ENCODE measurements around the gene KLHL2. TPM values are rescaled to one million over a fixed set of nuclear protein-coding genes. Genes with fewer than 3 reads are reported as not detected.

KLHL2 gene
- total and polyA plus RNA-seq, 2 donors (not counting 3 experiments of a cell fraction or from before 2014, with no cell fraction given) = 9.9 to 22.1 TPM

DNA sequence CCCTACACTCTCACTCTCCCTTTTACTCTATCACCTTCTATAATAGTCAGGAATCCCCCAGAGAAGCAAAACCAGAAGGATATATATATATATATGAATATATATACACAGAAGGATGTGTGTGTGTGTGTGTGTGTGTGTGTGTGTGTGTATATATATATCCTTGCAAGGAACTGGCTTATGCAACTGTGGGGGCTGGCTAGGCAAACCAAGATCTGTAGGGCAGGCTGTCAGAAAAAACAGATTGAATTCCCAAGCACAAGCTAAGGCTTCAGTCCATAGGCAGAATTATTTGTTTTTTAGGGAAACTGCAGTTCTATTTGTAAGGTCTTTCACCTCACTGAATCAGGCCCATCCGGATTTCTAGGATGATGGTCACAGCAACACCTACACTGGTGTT is 13.0 kb upstream of the KLHL2 start:
- TF ChIP-seq, protein P1, sequence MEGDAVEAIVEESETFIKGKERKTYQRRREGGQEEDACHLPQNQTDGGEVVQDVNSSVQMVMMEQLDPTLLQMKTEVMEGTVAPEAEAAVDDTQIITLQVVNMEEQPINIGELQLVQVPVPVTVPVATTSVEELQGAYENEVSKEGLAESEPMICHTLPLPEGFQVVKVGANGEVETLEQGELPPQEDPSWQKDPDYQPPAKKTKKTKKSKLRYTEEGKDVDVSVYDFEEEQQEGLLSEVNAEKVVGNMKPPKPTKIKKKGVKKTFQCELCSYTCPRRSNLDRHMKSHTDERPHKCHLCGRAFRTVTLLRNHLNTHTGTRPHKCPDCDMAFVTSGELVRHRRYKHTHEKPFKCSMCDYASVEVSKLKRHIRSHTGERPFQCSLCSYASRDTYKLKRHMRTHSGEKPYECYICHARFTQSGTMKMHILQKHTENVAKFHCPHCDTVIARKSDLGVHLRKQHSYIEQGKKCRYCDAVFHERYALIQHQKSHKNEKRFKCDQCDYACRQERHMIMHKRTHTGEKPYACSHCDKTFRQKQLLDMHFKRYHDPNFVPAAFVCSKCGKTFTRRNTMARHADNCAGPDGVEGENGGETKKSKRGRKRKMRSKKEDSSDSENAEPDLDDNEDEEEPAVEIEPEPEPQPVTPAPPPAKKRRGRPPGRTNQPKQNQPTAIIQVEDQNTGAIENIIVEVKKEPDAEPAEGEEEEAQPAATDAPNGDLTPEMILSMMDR (IDR thresholded peaks at IDR 0.05; ENCODE audit: extremely low read depth in 1 of 2, insufficient read depth in 1 of 2, low read depth in 1 of 2, low read length in 2 of 2) = no peak
- TF ChIP-seq MYC (IDR thresholded peaks at IDR 0.05; ENCODE audit: low read depth, low read length) = no peak
- no peak for TF ChIP-seq GATA2 (IDR thresholded peaks at IDR 0.05; ENCODE audit: insufficient read depth, insufficient read length, low read depth, low read length)
- TF ChIP-seq, protein P2, sequence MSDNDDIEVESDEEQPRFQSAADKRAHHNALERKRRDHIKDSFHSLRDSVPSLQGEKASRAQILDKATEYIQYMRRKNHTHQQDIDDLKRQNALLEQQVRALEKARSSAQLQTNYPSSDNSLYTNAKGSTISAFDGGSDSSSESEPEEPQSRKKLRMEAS (IDR thresholded peaks at IDR 0.05; ENCODE audit: insufficient read depth, insufficient read length) = no peak
- no peak for TF ChIP-seq FOS (IDR thresholded peaks at IDR 0.05; ENCODE audit: borderline replicate concordance, insufficient read depth, low read length)
- TF ChIP-seq POLR2A (IDR thresholded peaks at IDR 0.05; ENCODE audit: low read depth, low read length) = no peak
- no peak for TF ChIP-seq JUN (IDR thresholded peaks at IDR 0.05; ENCODE audit: borderline replicate concordance, insufficient read depth, insufficient read length, low read depth)
- no peak for TF ChIP-seq POLR2AphosphoS5 (IDR thresholded peaks at IDR 0.05; ENCODE audit: insufficient read depth, low read depth, low read length)
- no peak for TF ChIP-seq EZH2 (IDR thresholded peaks at IDR 0.05; ENCODE audit: borderline replicate concordance, low read depth, low read length, severe bottlenecking)
- Histone ChIP-seq H3K36me3 (ENCODE audit: control insufficient read depth in 2 of 2, extremely low read depth in 1 of 2, insufficient read depth in 2 of 2, low read length in 2 of 2) (no peaks in the 10 kb centered on the region), H3K4me3 (replicated peaks in 1 of 3; ENCODE audit: insufficient read depth in 1 of 3, low read depth in 1 of 3, low read length in 3 of 3) (no peak overlapping the region), H3K4me2 (ENCODE audit: insufficient read depth, low read length) (no peak overlapping the region), H3K9me3 (replicated peaks; ENCODE audit: control insufficient read depth, insufficient read depth, low read length) (no peaks in the 10 kb centered on the region), H4K20me1 (replicated peaks; ENCODE audit: control insufficient read depth, extremely low read depth, insufficient read depth, low read length) (no peaks in the 10 kb centered on the region), H3K27me3 (ENCODE audit: control insufficient read depth in 2 of 2, insufficient read depth in 2 of 2, low read length in 2 of 2) (no peaks in the 10 kb centered on the region), H3K27ac (ENCODE audit: insufficient read depth, low read depth, low read length) (no peak overlapping the region), H3K9me1 (replicated peaks; ENCODE audit: control insufficient read depth, extremely low read depth, insufficient read depth, low read length) (no peaks in the 10 kb centered on the region), H3K79me2 (ENCODE audit: control insufficient read depth, insufficient read depth, low read length) (no peaks in the 10 kb centered on the region), H2AFZ (ENCODE audit: low read depth, low read length) (no peak overlapping the region), H3K9ac (replicated peaks; ENCODE audit: extremely low read depth, insufficient read depth, low read length) (no peak overlapping the region), H3K4me1 (ENCODE audit: control insufficient read depth, extremely low read depth, insufficient read depth, low read length) (no peaks in the 10 kb centered on the region)
- CTCF ChIA-PET = interaction anchor here (1.1 kb wide), 1 partner anchor 63 kb away, joined by 4 read pairs; no protein-coding TSS in a partner anchor
- intact Hi-C loops (cut with micrococcal nuclease) = no loop called here
- FAIRE-seq (no peak), DNase-seq (ENCODE audit: low read depth, low spot score) (no peak)
- dilution Hi-C loops (cut with MboI; ENCODE audit: extremely low pct_ligation_motif_present, low sequenced_read_pairs) = no loop called here
- BruUV-seq (replicated peaks) = no TSS peak
- POLR2A ChIA-PET = no interaction called here

Measured in endothelial cell of umbilical vein (primary cell).